HTERT RPE-1 (cell line): ENCODE results near the gene MAB21L4.

Source experiments
- in situ Hi-C: fragments of 300-500 bp; cut with MboI; formaldehyde crosslinking; loops from 4 replicates; pipeline ENCODE4 v1.14.3; 2020; ENCODE audit warnings: low sequenced_read_pairs

The MAB21L4 gene

GRCh38 chr2:240925568-240926515 is 29.9 kb upstream of the MAB21L4 start:
- in situ Hi-C loops: no loop called here

- in situ Hi-C loops: no loop called here
Measured at GRCh38 chr2:240925191-240925567, 29.2 kb upstream of the MAB21L4 start.

- in situ Hi-C loops: no loop called here
Measured at GRCh38 chr2:240922982-240923537, 27.1 kb upstream of the MAB21L4 start.

GRCh38 chr2:240922245-240922981 is 26.5 kb upstream of the MAB21L4 start:
- in situ Hi-C loops: no loop called here

- in situ Hi-C loops: no loop called here
Measured at GRCh38 chr2:240921995-240922244, 26.0 kb upstream of the MAB21L4 start.

GRCh38 chr2:240921311-240921994 is 25.5 kb upstream of the MAB21L4 start:
- in situ Hi-C loops: no loop called here

- in situ Hi-C loops: no loop called here
Measured at GRCh38 chr2:240920783-240921231, 24.9 kb upstream of the MAB21L4 start.

- in situ Hi-C loops: no loop called here
Measured at GRCh38 chr2:240919786-240920782, 24.1 kb upstream of the MAB21L4 start.

- in situ Hi-C loops: no loop called here
Measured at GRCh38 chr2:240919161-240919781, 23.3 kb upstream of the MAB21L4 start.

GRCh38 chr2:240918258-240919091 is 22.5 kb upstream of the MAB21L4 start:
- in situ Hi-C loops: no loop called here

- in situ Hi-C loops: no loop called here
Measured at GRCh38 chr2:240917684-240918257, 21.8 kb upstream of the MAB21L4 start.

- in situ Hi-C loops: no loop called here
Measured at GRCh38 chr2:240917009-240917683, 21.2 kb upstream of the MAB21L4 start.

GRCh38 chr2:240916571-240917008 is 20.6 kb upstream of the MAB21L4 start:
- in situ Hi-C loops: no loop called here

GRCh38 chr2:240915526-240916341 is 19.8 kb upstream of the MAB21L4 start:
- in situ Hi-C loops: no loop called here

- in situ Hi-C loops: no loop called here
Measured at GRCh38 chr2:240914645-240915525, 18.9 kb upstream of the MAB21L4 start.
